SK-N-MC (cell line): Measurements from ENCODE around the gene CIAO3.

Experiments used
- EZH2 ChIP-seq: fragments of 200-600 bp; sonication (generic); IDR thresholded peaks from one replicate; pipeline ENCODE4 v1.6.1; 2017; ENCODE audit warnings: antibody characterized with exemption
- POLR2AphosphoS5 ChIP-seq: IDR thresholded peaks from 2 replicates; pipeline ENCODE4 v1.6.1; 2012; ENCODE audit warnings: mild to moderate bottlenecking, low read depth, low read length, borderline replicate concordance

GRCh38 chr16:711548-712320 lies 29.1 kb downstream of the CIAO3 start:
- TF ChIP-seq POLR2AphosphoS5: no peak
- TF ChIP-seq EZH2: no peak
